ENCODE results near the gene PCDHGA8.

PCDHGA8 gene

DNA sequence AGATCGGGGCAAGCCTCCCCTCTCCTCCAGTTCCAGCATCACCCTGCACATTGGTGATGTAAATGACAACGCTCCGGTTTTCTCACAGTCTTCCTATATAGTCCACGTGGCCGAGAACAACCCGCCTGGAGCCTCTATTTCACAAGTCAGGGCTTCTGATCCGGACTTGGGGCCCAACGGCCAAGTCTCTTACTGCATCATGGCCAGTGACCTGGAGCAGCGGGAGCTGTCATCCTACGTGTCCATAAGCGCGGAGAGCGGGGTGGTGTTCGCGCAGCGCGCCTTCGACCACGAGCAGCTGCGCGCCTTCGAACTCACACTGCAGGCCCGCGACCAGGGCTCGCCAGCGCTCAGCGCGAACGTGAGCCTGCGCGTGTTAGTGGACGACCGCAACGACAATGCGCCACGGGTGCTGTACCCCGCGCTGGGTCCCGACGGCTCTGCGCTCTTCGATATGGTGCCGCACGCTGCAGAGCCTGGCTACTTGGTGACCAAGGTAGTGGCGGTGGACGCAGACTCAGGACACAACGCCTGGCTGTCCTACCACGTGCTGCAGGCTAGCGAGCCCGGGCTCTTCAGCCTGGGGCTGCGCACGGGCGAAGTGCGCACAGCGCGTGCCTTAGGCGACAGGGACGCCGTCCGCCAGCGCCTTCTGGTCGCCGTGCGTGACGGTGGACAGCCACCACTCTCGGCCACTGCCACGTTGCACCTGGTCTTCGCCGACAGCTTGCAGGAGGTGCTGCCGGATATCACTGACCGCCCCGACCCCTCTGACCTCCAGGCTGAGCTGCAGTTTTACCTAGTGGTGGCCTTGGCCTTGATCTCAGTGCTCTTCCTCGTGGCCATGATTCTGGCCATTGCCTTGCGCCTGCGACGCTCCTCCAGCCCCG, 3.0 kb upstream of the PCDHGA8 start:
- TF ChIP-seq RBAK (tag by site-specific recombination; IDR thresholded peaks at IDR 0.05) (no peak), ZNF701 (tag by site-specific recombination; IDR thresholded peaks at IDR 0.05) (no peak), ZNF140 (tag by site-specific recombination; IDR thresholded peaks at IDR 0.05) (no peak), SCRT1 (tag by site-specific recombination; IDR thresholded peaks at IDR 0.05; ENCODE audit: borderline replicate concordance) (no peak), ZFP41 (tag by site-specific recombination; IDR thresholded peaks at IDR 0.05; ENCODE audit: borderline replicate concordance) (no peak), ZNF274 (IDR thresholded peaks at IDR 0.05; ENCODE audit: low read length) (no peak), ZNF274 (tag by site-specific recombination; IDR thresholded peaks at IDR 0.05; ENCODE audit: borderline replicate concordance) (no peak), ZNF521 (tag by site-specific recombination; IDR thresholded peaks at IDR 0.05) (no peak), ZNF133 (tag by site-specific recombination; IDR thresholded peaks at IDR 0.05) (no peak), ZNF121 (tag by site-specific recombination; IDR thresholded peaks at IDR 0.05) (no peak)
- TF ChIP-seq, protein P1, sequence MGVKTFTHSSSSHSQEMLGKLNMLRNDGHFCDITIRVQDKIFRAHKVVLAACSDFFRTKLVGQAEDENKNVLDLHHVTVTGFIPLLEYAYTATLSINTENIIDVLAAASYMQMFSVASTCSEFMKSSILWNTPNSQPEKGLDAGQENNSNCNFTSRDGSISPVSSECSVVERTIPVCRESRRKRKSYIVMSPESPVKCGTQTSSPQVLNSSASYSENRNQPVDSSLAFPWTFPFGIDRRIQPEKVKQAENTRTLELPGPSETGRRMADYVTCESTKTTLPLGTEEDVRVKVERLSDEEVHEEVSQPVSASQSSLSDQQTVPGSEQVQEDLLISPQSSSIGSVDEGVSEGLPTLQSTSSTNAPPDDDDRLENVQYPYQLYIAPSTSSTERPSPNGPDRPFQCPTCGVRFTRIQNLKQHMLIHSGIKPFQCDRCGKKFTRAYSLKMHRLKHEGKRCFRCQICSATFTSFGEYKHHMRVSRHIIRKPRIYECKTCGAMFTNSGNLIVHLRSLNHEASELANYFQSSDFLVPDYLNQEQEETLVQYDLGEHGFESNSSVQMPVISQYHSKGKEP (tag by site-specific recombination; IDR thresholded peaks at IDR 0.05), result no peak
- TF ChIP-seq, protein P2, sequence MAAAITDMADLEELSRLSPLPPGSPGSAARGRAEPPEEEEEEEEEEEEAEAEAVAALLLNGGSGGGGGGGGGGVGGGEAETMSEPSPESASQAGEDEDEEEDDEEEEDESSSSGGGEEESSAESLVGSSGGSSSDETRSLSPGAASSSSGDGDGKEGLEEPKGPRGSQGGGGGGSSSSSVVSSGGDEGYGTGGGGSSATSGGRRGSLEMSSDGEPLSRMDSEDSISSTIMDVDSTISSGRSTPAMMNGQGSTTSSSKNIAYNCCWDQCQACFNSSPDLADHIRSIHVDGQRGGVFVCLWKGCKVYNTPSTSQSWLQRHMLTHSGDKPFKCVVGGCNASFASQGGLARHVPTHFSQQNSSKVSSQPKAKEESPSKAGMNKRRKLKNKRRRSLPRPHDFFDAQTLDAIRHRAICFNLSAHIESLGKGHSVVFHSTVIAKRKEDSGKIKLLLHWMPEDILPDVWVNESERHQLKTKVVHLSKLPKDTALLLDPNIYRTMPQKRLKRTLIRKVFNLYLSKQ (tag by site-specific recombination; IDR thresholded peaks at IDR 0.05; ENCODE audit: borderline replicate concordance), result no peak
- TF ChIP-seq, protein P3, sequence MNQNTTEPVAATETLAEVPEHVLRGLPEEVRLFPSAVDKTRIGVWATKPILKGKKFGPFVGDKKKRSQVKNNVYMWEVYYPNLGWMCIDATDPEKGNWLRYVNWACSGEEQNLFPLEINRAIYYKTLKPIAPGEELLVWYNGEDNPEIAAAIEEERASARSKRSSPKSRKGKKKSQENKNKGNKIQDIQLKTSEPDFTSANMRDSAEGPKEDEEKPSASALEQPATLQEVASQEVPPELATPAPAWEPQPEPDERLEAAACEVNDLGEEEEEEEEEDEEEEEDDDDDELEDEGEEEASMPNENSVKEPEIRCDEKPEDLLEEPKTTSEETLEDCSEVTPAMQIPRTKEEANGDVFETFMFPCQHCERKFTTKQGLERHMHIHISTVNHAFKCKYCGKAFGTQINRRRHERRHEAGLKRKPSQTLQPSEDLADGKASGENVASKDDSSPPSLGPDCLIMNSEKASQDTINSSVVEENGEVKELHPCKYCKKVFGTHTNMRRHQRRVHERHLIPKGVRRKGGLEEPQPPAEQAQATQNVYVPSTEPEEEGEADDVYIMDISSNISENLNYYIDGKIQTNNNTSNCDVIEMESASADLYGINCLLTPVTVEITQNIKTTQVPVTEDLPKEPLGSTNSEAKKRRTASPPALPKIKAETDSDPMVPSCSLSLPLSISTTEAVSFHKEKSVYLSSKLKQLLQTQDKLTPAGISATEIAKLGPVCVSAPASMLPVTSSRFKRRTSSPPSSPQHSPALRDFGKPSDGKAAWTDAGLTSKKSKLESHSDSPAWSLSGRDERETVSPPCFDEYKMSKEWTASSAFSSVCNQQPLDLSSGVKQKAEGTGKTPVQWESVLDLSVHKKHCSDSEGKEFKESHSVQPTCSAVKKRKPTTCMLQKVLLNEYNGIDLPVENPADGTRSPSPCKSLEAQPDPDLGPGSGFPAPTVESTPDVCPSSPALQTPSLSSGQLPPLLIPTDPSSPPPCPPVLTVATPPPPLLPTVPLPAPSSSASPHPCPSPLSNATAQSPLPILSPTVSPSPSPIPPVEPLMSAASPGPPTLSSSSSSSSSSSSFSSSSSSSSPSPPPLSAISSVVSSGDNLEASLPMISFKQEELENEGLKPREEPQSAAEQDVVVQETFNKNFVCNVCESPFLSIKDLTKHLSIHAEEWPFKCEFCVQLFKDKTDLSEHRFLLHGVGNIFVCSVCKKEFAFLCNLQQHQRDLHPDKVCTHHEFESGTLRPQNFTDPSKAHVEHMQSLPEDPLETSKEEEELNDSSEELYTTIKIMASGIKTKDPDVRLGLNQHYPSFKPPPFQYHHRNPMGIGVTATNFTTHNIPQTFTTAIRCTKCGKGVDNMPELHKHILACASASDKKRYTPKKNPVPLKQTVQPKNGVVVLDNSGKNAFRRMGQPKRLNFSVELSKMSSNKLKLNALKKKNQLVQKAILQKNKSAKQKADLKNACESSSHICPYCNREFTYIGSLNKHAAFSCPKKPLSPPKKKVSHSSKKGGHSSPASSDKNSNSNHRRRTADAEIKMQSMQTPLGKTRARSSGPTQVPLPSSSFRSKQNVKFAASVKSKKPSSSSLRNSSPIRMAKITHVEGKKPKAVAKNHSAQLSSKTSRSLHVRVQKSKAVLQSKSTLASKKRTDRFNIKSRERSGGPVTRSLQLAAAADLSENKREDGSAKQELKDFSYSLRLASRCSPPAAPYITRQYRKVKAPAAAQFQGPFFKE (tag by site-specific recombination; IDR thresholded peaks at IDR 0.05; ENCODE audit: borderline replicate concordance), result no peak
- Histone ChIP-seq H3K9me3 (ENCODE audit: control insufficient read depth, insufficient read depth, low read depth, low read length) (no peaks in the 10 kb centered on the region), H3K27ac (ENCODE audit: extremely low read depth, low read depth, low read length) (no peak overlapping the region), H3K4me3 (ENCODE audit: low read depth, low read length) (no peak overlapping the region), H3K4me1 (ENCODE audit: control insufficient read depth, insufficient read depth, low read length) (no peaks in the 10 kb centered on the region), H3K36me3 (ENCODE audit: control insufficient read depth in 2 of 2, insufficient read depth in 1 of 2, low read length in 2 of 2) (no peaks in the 10 kb centered on the region)
- ChIA-PET POLR2A (no interaction called here), CTCF (interaction anchor here (0.9 to 4.2 kb wide), 7 partner anchors 9 to 175 kb away, joined by 3 to 25 read pairs (median 4); partner anchors contain the start of genes PCDHGA1, PCDHGA10 and PCDHGB1)

DNA sequence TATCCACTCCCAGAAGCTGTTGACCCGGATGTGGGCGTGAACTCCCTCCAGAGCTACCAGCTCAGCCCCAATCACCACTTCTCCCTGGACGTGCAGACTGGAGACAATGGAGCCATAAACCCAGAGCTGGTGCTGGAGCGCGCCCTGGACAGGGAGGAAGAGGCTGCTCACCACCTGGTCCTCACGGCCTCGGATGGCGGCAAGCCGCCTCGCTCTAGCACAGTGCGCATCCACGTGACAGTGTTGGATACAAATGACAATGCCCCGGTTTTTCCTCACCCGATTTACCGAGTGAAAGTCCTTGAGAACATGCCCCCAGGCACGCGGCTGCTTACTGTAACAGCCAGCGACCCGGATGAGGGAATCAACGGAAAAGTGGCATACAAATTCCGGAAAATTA, 834 bp downstream of the PCDHGA8 start:
- ChIA-PET POLR2A (no interaction called here), CTCF (interaction anchor here (0.6 to 4.2 kb wide), 10 partner anchors 10 to 483 kb away, joined by 3 to 25 read pairs (median 5); partner anchors contain the start of genes PCDHGA11, PCDHGA6, PCDHGA7 and PCDHGB6)
- H3K27ac ChIP-seq (ENCODE audit: extremely low read depth, low read depth, low read length), result no peak overlapping the region
- no peaks in the 10 kb centered on the region for H3K36me3 ChIP-seq (ENCODE audit: control insufficient read depth in 2 of 2, insufficient read depth in 1 of 2, low read length in 2 of 2)
- no peaks in the 10 kb centered on the region for H3K9me3 ChIP-seq (ENCODE audit: control insufficient read depth, insufficient read depth, low read depth, low read length)
- H3K4me3 ChIP-seq (ENCODE audit: low read depth, low read length), result no peak overlapping the region
- no peaks in the 10 kb centered on the region for H3K4me1 ChIP-seq (ENCODE audit: control insufficient read depth, insufficient read depth, low read length)
- TF ChIP-seq ZNF747 (tag by site-specific recombination; IDR thresholded peaks at IDR 0.05), result no peak
- no peak for TF ChIP-seq ZNF530 (tag by site-specific recombination; IDR thresholded peaks at IDR 0.05; ENCODE audit: low read depth)
- no peak for TF ChIP-seq ZNF677 (tag by site-specific recombination; IDR thresholded peaks at IDR 0.05)
- TF ChIP-seq, protein P4, sequence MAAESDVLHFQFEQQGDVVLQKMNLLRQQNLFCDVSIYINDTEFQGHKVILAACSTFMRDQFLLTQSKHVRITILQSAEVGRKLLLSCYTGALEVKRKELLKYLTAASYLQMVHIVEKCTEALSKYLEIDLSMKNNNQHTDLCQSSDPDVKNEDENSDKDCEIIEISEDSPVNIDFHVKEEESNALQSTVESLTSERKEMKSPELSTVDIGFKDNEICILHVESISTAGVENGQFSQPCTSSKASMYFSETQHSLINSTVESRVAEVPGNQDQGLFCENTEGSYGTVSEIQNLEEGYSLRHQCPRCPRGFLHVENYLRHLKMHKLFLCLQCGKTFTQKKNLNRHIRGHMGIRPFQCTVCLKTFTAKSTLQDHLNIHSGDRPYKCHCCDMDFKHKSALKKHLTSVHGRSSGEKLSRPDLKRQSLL (tag by site-specific recombination; IDR thresholded peaks at IDR 0.05), result no peak
- no peak for TF ChIP-seq HOXD13 (CRISPR knock-in tag; IDR thresholded peaks at IDR 0.05; ENCODE audit: borderline replicate concordance)
- TF ChIP-seq ZNF654 (tag by site-specific recombination; IDR thresholded peaks at IDR 0.05; ENCODE audit: low read depth), result no peak
- TF ChIP-seq ZBTB48 (tag by site-specific recombination; IDR thresholded peaks at IDR 0.05), result no peak
- no peak for TF ChIP-seq BCL11A (tag by site-specific recombination; IDR thresholded peaks at IDR 0.05; ENCODE audit: low read depth)
